Pulmonary artery endothelial cell (primary cell): ENCODE measurements around the gene CUTC. TPM values are rescaled to one million over a fixed set of nuclear protein-coding genes. Genes with fewer than 3 reads are reported as not detected.

ENCODE experiments used
- DNase-seq: peaks from one replicate; pipeline ENCODE4 v3.0.0-alpha.2; 2011; ENCODE audit warnings: low read depth, low spot score
- total RNA-seq: library from RNA; depleted of rRNA; stranded (reverse); fragments of >200 nt; gene quantifications from 2 replicates; pipeline ENCODE4 v1.2.3, GENCODE V29; 2014

The CUTC gene
- total RNA-seq, 1 donor from 2014 or later = 28.6 TPM

DNA sequence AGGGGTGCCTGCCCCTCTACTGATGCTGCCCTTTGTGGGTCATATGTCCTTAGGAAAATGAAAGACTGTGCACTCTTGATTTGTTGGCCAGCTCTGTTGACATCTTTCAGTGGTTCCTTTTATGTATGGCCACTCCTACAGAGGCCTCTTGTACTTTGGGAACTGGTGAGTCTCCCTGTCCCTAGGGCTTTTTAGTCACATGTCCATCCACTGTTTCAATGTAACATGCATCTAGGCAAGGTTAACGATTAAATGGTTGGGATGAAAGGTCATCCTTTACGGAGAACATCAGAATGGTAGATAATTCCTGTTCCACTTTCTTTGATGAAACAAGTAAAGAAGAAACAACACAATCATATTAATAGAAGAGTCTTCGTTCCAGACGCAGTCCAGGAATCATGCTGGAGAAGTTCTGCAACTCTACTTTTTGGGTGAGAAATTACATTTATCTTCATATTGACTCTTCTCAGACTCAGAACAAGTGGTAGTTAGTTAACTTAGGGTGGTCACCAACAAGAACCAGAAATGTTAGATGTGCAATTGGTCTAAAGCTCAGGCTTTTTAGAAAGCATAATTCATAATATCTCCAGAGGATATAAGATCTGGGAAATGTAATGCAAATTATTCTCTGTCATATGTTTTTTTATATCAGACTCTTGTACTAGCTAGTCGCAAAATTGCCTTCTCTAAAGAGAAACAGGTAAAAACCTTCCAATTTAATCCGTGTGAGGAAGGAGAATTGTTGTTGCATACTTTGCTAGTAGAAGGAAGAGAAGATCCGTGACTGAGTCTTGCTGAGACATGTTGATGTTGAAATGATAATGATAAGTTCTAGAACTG lies 50.6 kb downstream of the CUTC start, which contains the start of gene ABCC2:
ABCC2 (plus strand) TSS at position 194 of the 840 bp plus-strand sequence; CDS start at position 399, 205 bp downstream.
- no peak for DNase-seq

DNA sequence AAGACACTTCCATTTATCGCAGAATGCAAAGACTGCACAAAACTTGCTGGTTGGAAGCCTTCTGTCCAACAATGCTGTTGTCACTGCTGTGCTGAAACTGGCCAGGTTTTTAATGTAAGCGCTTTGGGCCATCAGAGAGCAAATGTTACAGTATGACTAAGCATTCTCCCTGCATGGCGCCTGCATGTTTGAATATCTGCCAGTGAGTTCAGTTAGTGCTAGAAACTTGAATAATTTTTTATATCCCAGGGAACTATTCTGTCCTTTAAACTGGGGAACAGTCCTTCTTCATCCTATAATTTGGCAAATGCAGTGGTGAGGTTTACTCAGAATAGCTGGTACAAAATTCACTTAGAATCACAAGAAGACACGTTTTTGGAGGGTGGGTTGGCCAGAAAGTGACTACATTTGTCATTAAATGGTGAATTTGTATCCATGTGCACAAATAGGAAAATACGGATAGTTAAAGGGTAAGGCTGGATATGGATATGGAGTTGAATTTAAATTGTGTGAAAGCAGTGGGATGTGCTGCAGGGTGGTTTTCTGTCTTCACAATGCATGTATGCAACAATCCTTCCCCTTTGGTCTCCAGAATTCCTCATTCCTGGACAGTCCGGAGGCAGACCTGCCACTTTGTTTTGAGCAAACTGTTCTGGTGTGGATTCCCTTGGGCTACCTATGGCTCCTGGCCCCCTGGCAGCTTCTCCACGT lies 52.1 kb downstream of the CUTC start:
- DNase-seq = no peak

DNA sequence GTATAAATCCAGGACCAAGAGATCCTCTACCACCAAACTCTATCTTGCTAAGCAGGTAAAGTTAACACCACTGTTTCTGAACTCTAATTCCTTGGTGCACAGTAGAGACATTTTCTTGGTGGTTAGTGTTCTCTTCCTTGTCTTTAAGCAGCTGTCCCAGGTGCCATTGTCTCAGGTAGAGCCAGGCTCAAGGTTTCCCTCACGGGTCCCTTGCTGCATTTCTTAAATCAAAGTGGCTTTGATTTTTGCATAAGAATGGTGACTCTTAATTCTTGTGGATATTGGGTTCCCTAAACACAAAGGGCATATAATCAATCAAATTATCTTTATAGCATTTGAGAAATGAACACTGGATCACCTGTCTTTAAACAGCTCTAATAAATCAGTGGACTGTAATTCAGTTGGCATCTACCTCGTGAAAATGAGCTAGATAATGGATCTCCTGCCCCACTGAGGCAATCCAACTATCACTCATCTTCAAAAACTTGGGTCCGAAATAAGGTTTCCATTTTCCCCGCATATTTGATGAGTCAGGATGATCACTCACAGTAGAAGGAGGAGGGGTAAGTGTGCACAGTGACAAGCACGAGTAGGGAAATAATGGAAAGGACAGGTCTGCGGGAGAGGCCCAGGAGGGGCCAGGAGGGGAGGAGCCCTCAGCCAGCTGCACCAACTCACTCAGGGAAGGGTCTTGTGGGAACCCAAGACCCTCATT lies 52.9 kb downstream of the CUTC start:
- no peak for DNase-seq

DNA sequence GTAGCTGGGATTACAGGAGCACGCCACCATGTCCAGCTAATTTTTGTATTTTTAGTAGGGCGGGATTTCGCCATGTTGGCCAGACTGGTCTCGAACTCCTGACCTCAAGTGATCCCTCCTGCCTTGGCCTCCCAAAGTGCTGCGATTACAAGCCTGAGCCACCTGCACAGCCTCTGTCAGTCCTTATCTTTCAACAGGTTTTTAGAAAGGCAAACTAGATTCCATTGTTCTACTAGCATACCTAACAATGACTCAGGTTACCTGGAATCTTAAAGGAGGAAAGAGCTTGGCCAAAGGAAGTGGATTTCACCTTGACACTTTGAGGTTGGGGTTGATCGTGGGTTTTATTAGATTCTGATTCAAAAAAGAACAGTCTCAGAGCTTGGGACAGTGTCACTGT lies 53.6 kb downstream of the CUTC start:
- no peak for DNase-seq

DNA sequence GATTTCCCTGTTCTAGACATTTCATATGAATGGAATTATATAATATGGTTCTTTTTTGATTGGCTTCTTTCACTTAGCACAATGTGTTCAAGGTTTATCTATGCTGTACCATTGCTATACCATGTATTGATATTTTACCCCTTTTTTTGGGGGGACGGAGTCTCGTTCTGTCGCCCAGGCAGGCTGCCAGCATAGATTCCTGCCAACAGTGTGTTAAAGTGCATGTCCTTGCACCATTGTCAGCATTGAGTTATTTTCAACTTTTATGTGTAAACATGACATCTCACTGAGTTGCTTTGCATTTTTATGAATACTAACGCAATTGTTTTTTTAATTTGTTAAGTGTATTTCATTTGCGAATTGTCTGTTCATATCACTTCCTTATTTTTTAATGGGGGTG lies 55.3 kb downstream of the CUTC start:
- no peak for DNase-seq

DNA sequence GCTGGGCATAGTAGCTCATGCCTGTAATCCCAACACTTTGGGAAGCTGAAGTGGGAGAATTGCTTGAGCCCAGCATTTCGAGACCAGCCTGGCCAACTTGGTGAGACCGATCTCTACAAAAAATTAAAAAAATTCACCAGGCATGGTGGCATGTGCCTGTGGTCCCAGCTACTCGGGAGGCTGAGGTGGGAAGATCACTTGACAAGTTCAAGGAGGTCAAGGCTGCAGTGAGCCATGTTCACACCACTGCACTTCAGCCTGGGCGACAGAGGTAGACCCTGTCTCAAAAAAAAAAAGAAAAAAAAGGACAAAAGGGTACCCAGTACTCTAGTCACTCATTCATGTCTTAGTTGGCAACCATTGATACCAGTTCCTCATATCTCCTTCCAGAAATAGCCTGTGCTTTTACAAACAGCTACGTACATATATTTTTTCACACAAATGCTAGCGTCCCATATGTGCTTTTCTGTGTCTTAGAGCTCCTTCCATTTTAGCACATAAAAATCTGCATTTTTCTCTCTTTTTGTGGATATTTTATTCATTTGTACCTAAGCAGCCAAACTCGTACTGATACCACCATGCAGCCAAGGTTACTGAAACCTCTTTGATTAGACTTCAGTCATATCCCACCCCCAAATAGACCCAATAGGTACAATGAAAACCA lies 55.9 kb downstream of the CUTC start:
- DNase-seq = no peak

DNA sequence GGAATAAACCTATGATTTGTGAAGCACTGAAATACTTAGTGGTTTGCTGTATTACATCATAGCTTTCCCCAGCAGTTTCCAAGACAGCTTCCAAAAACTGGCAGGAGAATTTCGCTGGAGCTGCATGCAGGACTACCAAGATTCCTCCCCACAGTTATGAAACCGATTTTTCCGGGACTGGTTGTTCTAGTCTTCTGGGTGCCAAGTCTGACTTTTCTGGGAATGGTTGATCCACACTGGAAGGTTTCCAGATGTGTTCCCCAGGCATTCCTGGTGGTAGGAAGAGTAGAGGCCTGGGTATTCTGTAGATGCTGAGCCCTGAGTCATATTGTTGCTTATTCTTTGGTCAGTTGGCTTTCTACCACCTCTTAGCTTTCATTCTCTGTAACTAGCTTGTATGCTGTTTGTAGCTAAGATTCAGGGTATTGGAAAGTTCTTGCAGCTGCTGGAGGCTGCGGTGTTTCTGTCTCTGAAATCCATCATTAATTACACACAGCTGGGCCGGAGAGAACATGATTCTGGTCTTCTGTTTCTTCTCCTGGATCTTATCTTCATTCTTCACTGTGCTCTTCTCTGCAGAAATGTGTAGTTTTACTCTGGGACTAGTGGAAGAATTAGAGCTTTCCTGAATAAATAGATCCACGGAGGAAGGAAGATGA lies 56.7 kb downstream of the CUTC start:
- no peak for DNase-seq

DNA sequence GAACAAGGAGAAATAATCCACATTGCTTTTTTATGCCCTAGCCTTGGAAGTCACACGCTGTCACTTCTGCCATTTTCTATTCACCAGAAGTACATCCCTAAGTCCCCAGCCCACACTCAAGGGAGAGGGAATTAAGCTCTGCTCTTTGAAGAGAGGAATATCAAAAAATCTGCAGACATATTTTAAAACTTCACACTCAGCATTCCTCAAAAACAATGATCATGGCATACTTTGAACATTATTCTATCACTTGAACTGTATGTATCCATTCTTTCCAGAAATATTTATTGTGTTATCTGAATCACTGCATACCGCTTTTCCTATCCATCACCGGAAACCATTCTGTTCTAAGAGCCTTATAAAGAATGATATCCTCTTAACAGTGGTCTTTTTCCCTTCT lies 59.8 kb downstream of the CUTC start:
- no peak for DNase-seq

DNA sequence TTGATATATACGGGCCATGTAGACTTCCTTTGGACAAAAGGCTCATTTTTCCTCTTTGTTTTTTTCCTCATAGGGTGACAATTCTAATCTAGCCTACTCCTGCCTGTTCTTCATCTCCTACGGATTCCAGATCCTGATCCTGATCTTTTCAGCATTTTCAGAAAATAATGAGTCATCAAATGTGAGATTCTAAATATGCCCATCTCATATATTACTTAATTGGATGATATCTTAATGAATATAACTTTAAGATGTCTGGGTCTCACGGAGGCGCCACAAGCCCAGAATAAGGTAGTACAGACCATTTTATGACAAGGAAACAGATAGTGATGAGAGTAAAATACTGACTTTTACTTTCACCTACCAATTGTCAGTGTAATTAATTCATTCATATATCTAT lies 61.8 kb downstream of the CUTC start:
- no peak for DNase-seq

DNA sequence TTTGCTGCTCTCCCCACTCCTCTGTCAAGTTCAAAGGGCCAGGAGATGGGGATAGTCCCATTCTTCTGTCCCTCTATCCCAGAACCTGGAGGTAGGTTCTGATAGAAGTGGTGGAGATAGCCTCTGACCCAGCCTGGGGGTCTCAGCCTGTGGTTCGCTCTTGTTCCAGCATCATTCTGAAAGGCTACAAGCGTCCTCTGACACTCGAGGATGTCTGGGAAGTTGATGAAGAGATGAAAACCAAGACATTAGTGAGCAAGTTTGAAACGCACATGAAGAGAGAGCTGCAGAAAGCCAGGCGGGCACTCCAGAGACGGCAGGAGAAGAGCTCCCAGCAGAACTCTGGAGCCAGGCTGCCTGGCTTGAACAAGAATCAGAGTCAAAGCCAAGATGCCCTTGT lies 64.9 kb downstream of the CUTC start:
- no peak for DNase-seq

DNA sequence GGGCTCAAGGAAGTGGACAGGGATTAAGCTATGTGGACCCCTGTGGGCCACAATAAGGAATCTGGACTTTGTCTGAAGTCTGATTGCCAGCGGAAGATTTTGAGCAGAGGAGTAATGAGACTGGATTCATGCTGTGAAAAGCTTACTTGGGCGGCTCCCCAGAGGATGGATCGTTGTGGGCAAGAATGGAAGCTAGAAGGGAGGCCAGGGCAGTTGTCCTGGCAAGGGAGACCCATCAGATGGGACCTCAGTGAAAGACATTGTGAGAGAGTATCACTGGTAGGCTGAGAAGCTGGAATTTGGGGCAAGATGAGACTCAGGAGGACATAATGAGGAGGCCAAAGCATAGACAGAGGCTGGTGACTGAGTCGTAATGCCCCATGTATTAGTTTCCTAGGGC lies 66.0 kb downstream of the CUTC start:
- no peak for DNase-seq

DNA sequence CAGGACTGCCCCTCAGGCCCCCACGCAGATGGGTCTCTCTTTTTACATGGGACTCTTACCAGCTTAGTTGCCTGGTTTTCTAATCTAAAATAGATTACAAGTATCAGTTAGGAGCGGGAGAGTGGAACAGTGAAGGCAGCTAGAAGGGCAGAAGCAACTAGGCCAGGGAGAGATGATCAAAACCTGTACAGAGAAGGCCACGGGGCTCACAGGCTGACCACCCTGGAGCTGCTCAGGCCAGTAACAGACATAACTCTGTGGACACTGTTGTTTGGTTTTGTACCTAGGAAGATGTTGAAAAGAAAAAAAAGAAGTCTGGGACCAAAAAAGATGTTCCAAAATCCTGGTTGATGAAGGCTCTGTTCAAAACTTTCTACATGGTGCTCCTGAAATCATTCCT lies 66.9 kb downstream of the CUTC start:
- DNase-seq = no peak

DNA sequence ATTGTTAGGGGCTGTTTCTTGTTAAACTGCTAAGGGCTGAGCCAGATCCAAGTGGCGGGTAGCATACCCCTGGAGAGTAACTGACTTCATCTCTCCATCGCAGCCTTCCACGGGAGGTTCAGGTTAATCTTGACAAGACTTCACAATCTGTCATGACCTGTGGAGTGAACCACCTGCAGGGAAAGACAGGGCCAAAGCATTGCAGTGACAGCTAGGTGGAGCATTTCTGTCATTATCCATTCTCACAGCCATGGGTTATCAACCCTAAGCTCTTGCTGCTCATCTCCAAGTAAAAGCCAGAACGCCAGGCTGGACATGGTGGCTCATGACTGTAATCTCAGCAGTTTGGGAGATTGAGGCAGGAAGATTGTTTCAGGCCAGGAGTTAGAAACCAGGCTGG lies 67.6 kb downstream of the CUTC start:
- DNase-seq = no peak

DNA sequence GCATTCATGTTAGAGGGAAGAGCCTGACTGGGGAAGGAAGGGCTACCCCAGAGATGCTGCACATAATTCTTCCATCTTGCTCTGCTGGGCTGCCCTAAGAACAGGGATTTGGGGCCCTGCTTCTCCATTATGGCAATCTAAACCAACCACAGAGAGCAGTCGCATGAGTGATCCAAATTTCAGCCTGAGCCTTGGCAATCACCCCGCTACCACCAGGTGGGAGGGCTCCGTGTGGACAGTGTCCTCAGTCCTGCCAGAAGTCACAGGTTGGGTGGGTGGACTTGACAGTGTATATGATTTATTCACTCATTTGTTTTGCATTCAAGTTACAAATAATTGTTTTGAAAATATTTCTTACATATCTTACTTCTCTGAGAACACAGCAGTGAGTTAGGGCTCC lies 72.4 kb downstream of the CUTC start:
- no peak for DNase-seq

DNA sequence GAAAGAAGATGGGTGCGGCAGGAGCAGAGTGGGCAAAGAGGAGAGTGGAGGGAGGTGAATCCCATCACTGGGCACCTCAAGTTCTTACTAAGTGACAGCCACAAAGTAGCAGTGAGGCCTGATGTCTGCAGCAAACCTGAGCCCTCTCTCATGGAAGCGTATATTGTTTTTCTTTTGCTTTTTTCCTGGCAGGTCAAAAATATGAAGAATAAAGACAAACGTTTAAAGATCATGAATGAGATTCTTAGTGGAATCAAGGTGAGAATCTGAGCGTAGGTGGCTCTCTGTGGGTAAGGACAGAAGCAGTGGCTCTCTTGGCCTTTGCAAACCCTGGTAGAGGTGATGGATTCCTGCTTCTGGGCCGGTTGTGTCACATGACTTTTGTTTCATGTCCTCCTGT lies 73.2 kb downstream of the CUTC start:
- DNase-seq = no peak

Other genes with a start within 250 kb of the CUTC start
- 0.07 TPM in 1 of 2 replicates, not detected in the other for gene NKX2-3, start 199.3 kb upstream of the CUTC start, total RNA-seq
- gene SLC25A28, start 111.8 kb upstream of the CUTC start, total RNA-seq = 12.4 and 18.1 TPM in 2 replicates
- 17.9 and 23.6 TPM in 2 replicates for gene ENTPD7, start 72.7 kb upstream of the CUTC start, total RNA-seq
- gene COX15, start 107 bp upstream of the CUTC start, total RNA-seq = 40.4 and 52.1 TPM in 2 replicates
- gene ABCC2, start 50.4 kb downstream of the CUTC start, total RNA-seq = 0.66 and 0.99 TPM in 2 replicates